DOHH2 (cell line): ENCODE data around the gene CEBPE.

Experiments
- H3F3A ChIP-seq: fragments of 200-600 bp; sonication (generic), shearing (Covaris generic); 2 replicates; pipeline ENCODE4 v1.6.0; 2016; ENCODE audit warnings: antibody characterized with exemption, mild to moderate bottlenecking; ENCODE audit not compliant: control insufficient read depth, insufficient read depth
- H3K27ac ChIP-seq: fragments of 200-600 bp; sonication (generic); 2 replicates; pipeline ENCODE4 v1.5.1; 2014; ENCODE audit warnings: low read depth, mild to moderate bottlenecking, low read length, moderate library complexity
- H3K27me3 ChIP-seq: fragments of 200-600 bp; sonication (generic); 2 replicates; pipeline ENCODE4 v1.6.1; 2014; ENCODE audit warnings: mild to moderate bottlenecking, low read length, mixed read lengths; ENCODE audit not compliant: control insufficient read depth
- H3K36me3 ChIP-seq: fragments of 200-600 bp; sonication (generic); 2 replicates; pipeline ENCODE4 v1.6.1; 2014; ENCODE audit warnings: mild to moderate bottlenecking, low read length, moderate library complexity, mixed read lengths; ENCODE audit not compliant: control insufficient read depth
- H3K4me1 ChIP-seq: fragments of 200-600 bp; sonication (generic); 2 replicates; pipeline ENCODE4 v1.6.1; 2014; ENCODE audit warnings: mild to moderate bottlenecking, low read length, mixed read lengths; ENCODE audit not compliant: control insufficient read depth
- H3K4me2 ChIP-seq: fragments of 200-600 bp; sonication (generic); 2 replicates; pipeline ENCODE4 v1.6.0; 2014; ENCODE audit warnings: mild to moderate bottlenecking, low read length, moderate library complexity
- H3K4me3 ChIP-seq: fragments of 200-600 bp; sonication (generic); 2 replicates; pipeline ENCODE4 v1.5.1; 2014; ENCODE audit warnings: mild to moderate bottlenecking, low read length, mixed read lengths
- H3K79me2 ChIP-seq: fragments of 200-600 bp; sonication (generic); 2 replicates; pipeline ENCODE4 v1.6.1; 2014; ENCODE audit warnings: mild to moderate bottlenecking, low read length, mixed read lengths; ENCODE audit not compliant: control insufficient read depth
- H3K9me2 ChIP-seq: fragments of 200-600 bp; sonication (generic); replicated peaks from 2 replicates; pipeline ENCODE4 v1.6.1; 2014; ENCODE audit warnings: mild to moderate bottlenecking, low read length, mixed read lengths; ENCODE audit not compliant: control insufficient read depth
- H3K9me3 ChIP-seq: fragments of 200-600 bp; sonication (generic); 2 replicates; pipeline ENCODE4 v1.6.1; 2014; ENCODE audit warnings: antibody characterized with exemption, low read length, mixed read lengths; ENCODE audit not compliant: control insufficient read depth, insufficient read depth
- H4K20me1 ChIP-seq: fragments of 200-600 bp; sonication (generic); 2 replicates; pipeline ENCODE4 v1.6.0; 2014; ENCODE audit warnings: low read depth, mild to moderate bottlenecking, antibody characterized with exemption, low read length, moderate library complexity; ENCODE audit not compliant: control insufficient read depth, insufficient read depth
- EZH2phosphoT487 ChIP-seq: fragments of 200-600 bp; sonication (generic); IDR thresholded peaks from 2 replicates; pipeline ENCODE4 v1.6.1; 2017; ENCODE audit warnings: borderline replicate concordance, mild to moderate bottlenecking, antibody characterized with exemption, low read length, moderate library complexity, mixed read lengths
- TF ChIP-seq, protein P1 (sequence below): fragments of 200-600 bp; sonication (generic); IDR thresholded peaks from one replicate; pipeline ENCODE4 v1.5.1; 2014; ENCODE audit warnings: antibody characterized with exemption, mild to moderate bottlenecking, low read depth, low read length; ENCODE audit not compliant: poor library complexity, severe bottlenecking

CEBPE gene

DNA sequence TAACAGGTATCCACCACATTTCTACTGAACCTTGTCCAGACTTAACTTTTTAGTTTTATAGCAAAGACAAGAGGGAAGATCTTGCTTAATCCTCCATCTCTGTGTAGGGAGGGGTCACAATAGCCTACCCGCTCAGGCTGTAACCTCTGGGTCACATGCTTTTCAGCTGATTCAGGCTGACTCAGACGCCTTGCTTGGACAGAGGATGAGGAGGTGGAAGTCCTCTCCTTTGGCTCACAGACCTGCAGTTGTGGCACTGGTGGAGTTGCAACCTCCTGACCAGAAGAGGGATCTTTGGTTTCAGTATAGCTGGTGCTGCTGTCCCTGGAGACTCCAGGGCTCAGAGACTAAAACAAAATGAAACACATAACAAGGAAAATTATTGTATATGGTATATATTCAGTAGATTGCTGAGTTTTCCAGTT lies 40.4 kb downstream of the CEBPE start:
- no peaks in the 10 kb centered on the region for H3K9me2 ChIP-seq
- no peaks in the 10 kb centered on the region for H3K9me3 ChIP-seq
- peaks cover 96% of the 10 kb centered on the region for H3K36me3 ChIP-seq
- H3K4me3 ChIP-seq, result no peak overlapping the region
- H3K4me1 ChIP-seq, result no peaks in the 10 kb centered on the region
- peaks cover 20% of the 10 kb centered on the region for H3F3A ChIP-seq
- H3K79me2 ChIP-seq, result 0 out of 2 replicates have a peak, but pooled peaks cover 3% of the 10 kb centered on the region
- H3K4me2 ChIP-seq, result no peak overlapping the region
- no peak for TF ChIP-seq EZH2phosphoT487
- TF ChIP-seq, protein P1, sequence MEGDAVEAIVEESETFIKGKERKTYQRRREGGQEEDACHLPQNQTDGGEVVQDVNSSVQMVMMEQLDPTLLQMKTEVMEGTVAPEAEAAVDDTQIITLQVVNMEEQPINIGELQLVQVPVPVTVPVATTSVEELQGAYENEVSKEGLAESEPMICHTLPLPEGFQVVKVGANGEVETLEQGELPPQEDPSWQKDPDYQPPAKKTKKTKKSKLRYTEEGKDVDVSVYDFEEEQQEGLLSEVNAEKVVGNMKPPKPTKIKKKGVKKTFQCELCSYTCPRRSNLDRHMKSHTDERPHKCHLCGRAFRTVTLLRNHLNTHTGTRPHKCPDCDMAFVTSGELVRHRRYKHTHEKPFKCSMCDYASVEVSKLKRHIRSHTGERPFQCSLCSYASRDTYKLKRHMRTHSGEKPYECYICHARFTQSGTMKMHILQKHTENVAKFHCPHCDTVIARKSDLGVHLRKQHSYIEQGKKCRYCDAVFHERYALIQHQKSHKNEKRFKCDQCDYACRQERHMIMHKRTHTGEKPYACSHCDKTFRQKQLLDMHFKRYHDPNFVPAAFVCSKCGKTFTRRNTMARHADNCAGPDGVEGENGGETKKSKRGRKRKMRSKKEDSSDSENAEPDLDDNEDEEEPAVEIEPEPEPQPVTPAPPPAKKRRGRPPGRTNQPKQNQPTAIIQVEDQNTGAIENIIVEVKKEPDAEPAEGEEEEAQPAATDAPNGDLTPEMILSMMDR, result no peak
- H3K27me3 ChIP-seq, result no peaks in the 10 kb centered on the region
- no peak overlapping the region for H3K27ac ChIP-seq
- no peaks in the 10 kb centered on the region for H4K20me1 ChIP-seq

DNA sequence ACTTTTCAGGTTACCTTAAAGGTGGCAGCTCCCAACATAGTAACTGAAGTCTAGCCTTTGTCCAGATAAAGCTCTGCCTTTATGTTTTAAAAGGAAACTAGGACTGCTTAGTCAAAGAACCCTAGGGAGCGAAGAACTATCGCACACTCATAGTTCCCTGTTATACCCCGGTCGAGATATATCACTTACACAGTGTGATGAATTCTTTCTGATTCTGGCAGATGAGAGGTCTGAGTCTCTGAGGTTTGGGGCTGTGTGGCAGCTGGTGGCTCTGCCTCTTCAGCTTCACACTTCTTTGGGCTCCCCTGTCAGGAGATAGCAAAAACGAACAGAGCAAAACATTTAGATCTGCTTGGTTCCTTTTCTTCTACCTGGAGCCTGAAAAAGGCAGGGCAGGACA lies 41.1 kb downstream of the CEBPE start:
- Histone ChIP-seq H4K20me1 (no peaks in the 10 kb centered on the region), H3K36me3 (peaks cover 88% of the 10 kb centered on the region), H3K9me2 (no peaks in the 10 kb centered on the region), H3K27me3 (no peaks in the 10 kb centered on the region), H3F3A (peaks cover 20% of the 10 kb centered on the region), H3K27ac (no peak overlapping the region), H3K79me2 (0 out of 2 replicates have a peak, but pooled peaks cover 3% of the 10 kb centered on the region), H3K9me3 (no peaks in the 10 kb centered on the region), H3K4me3 (no peak overlapping the region), H3K4me2 (no peak overlapping the region), H3K4me1 (no peaks in the 10 kb centered on the region)
- TF ChIP-seq, protein P1, result no peak
- TF ChIP-seq EZH2phosphoT487, result no peak

DNA sequence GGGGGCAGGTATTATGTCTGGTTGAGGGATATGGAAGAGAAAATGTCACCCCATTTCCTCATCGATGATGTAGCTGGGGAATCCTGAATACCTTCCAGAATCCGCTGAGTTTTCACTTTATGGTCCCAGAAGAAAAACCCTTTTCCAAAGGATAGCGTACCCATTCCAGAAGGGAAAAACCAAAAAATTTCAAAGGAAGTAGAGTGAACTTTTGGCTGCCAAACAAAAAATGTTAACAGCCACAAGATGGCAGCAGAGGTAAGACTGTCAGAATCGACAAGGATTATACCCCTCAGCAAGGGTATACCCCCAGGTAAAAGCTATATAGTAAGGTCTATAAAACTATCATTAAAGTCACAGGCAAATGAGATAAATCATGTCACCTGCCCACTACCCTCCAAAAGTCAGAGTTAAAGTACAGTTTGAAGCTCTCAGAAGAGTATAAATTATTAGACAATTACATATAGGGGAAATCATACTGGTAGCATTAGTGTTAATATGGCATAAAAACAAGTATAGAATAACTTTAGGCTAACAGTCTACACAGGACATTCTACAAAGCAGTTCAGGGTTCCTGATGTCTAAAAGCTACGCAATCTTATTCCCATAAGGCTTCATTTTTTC lies 42.2 kb downstream of the CEBPE start:
- Histone ChIP-seq H3K27ac (no peak overlapping the region), H3K27me3 (no peaks in the 10 kb centered on the region), H4K20me1 (no peaks in the 10 kb centered on the region), H3K36me3 (peaks cover 90% of the 10 kb centered on the region), H3K9me2 (no peaks in the 10 kb centered on the region), H3K4me2 (no peak overlapping the region), H3K4me3 (no peak overlapping the region), H3K9me3 (no peaks in the 10 kb centered on the region), H3K4me1 (peaks cover 4% of the 10 kb centered on the region), H3F3A (peaks cover 28% of the 10 kb centered on the region), H3K79me2 (peaks cover 5% of the 10 kb centered on the region)
- TF ChIP-seq, protein P1, result peak; percentile 81
- TF ChIP-seq EZH2phosphoT487, result no peak
